HepG2 (cell line): Measurements from ENCODE around the gene SREBF1. TPM values are rescaled to one million over a fixed set of nuclear protein-coding genes. Genes with fewer than 3 reads are reported as not detected.

Experiments used
- ATAC-seq: fragments of 200-7000 bp; cut with Tn5 transposase; 3 replicates; pipeline ENCODE4 v1.9.1; 2020; ENCODE audit warnings: mild to moderate bottlenecking, moderate library complexity
- BruUV-seq: library from RNA; stranded (reverse); fragments of 400-500 nt; replicated peaks from 2 replicates; lab custom pipeline; 2021; lab: Mats Ljungman, UMichigan
- CTCF ChIA-PET: fragments of 300-600 bp; formaldehyde crosslinking; extraction: SDS; loops from one replicate; lab custom pipeline; 2021; ENCODE audit warnings: low total read pairs, inconsistent platforms, low intra/inter-chr PET ratio; lab: Yijun Ruan, JAX
- POLR2A ChIA-PET: fragments of 350-600 bp; sonication (Branson Sonifier 250); formaldehyde crosslinking; loops from one replicate; lab custom pipeline; 2020; ENCODE audit warnings: antibody characterized with exemption, inconsistent platforms; lab: Yijun Ruan, JAX
- DNase-seq: peaks from one replicate; pipeline ENCODE4 v3.0.0-alpha.2; 2015; ENCODE audit warnings: low spot score
- FAIRE-seq: peaks from 3 replicates; lab custom pipeline; 2011; peaks lifted over from hg19 to GRCh38; lab: Jason Lieb, UNC
- H2AFZ ChIP-seq: one replicate; pipeline ENCODE4 v1.6.1; 2011; ENCODE audit warnings: low read length, inconsistent platforms
- H3K27ac ChIP-seq: fragments of 300-600 bp; 3 replicates; pipeline ENCODE4 v1.8.0; 2011; ENCODE audit warnings: mixed run types, mild to moderate bottlenecking, mixed read lengths, low read length, inconsistent platforms; ENCODE audit not compliant: insufficient read depth; ENCODE audit errors: extremely low read length
- H3K27me3 ChIP-seq, 2 experiments: fragments of 200-600 bp in 1 of 2; 2 replicates in 1 of 2; 3 replicates in 1 of 2; pipeline versions ENCODE4 v1.6.0 to v1.8.0; 2011; ENCODE audit warnings: low read length in 2 of 2, mild to moderate bottlenecking in 2 of 2, moderate library complexity in 2 of 2, inconsistent platforms in 1 of 2; ENCODE audit not compliant: insufficient read depth in 2 of 2, control insufficient read depth in 1 of 2
- H3K36me3 ChIP-seq, 2 experiments: fragments of 200-600 bp in 1 of 2; replicated peaks in 1 of 2; 2 replicates in 1 of 2; 3 replicates in 1 of 2; pipeline versions ENCODE4 v1.5.1 to v1.8.0; 2011; ENCODE audit warnings: low read length in 2 of 2, inconsistent platforms in 1 of 2; ENCODE audit not compliant: insufficient read depth in 2 of 2, control insufficient read depth in 1 of 2
- H3K4me1 ChIP-seq: 2 replicates; pipeline ENCODE4 v1.5.1; 2012; ENCODE audit warnings: low read length, inconsistent platforms; ENCODE audit not compliant: insufficient read depth
- H3K4me2 ChIP-seq: 2 replicates; pipeline ENCODE4 v1.6.0; 2011; ENCODE audit warnings: low read depth, low read length, inconsistent platforms
- H3K4me3 ChIP-seq, 3 experiments: fragments of 200-600 bp in 1 of 3; sonication (generic), shearing (Covaris generic) in 1 of 3; replicated peaks in 1 of 3; 2 replicates each; pipeline ENCODE4 v1.5.1; 2011 to 2016; ENCODE audit warnings: low read length in 3 of 3, inconsistent platforms in 2 of 3, low read depth in 2 of 3, mild to moderate bottlenecking in 2 of 3, control low read depth in 1 of 3, mixed read lengths in 1 of 3; ENCODE audit not compliant: insufficient read depth in 1 of 3
- H3K79me2 ChIP-seq: one replicate; pipeline ENCODE4 v1.6.1; 2011; ENCODE audit warnings: low read length, inconsistent platforms; ENCODE audit not compliant: insufficient read depth
- H3K9ac ChIP-seq: 2 replicates; pipeline ENCODE4 v1.6.0; 2011; ENCODE audit warnings: mild to moderate bottlenecking, low read depth, low read length, inconsistent platforms; ENCODE audit not compliant: insufficient read depth
- H3K9me3 ChIP-seq: 2 replicates; pipeline ENCODE4 v1.5.1; 2012; ENCODE audit warnings: mild to moderate bottlenecking, low read length
- H4K20me1 ChIP-seq: 2 replicates; pipeline ENCODE4 v1.6.0; 2011; ENCODE audit warnings: inconsistent platforms, mild to moderate bottlenecking, low read length, moderate library complexity; ENCODE audit not compliant: insufficient read depth
- DRAP1 ChIP-seq: IDR thresholded peaks from 2 replicates; pipeline ENCODE4 v1.6.1; 2016; ENCODE audit warnings: missing genetic modification reagents, missing compliant biosample characterization
- LCORL ChIP-seq, 2 experiments: fragments of 450-650 bp in 1 of 2; sonication (generic) in 1 of 2; formaldehyde crosslinking in 1 of 2; IDR thresholded peaks; 2 replicates each; pipeline versions ENCODE4 v1.5.0 to v1.6.1; 2017 to 2020; ENCODE audit warnings: antibody characterized with exemption in 1 of 2, missing genetic modification reagents in 1 of 2
- SAP130 ChIP-seq: IDR thresholded peaks from 2 replicates; pipeline ENCODE4 v1.6.1; 2016; ENCODE audit warnings: low read depth
- SCMH1 ChIP-seq: sonication (generic); formaldehyde crosslinking; IDR thresholded peaks from 2 replicates; pipeline ENCODE4 v1.9.0; 2021; ENCODE audit warnings: missing genetic modification reagents, mild to moderate bottlenecking, borderline replicate concordance
- SNAPC4 ChIP-seq: sonication (generic); formaldehyde crosslinking; IDR thresholded peaks from 2 replicates; pipeline ENCODE4 v1.4.0; 2020; ENCODE audit warnings: mild to moderate bottlenecking, missing genetic modification reagents
- STAG1 ChIP-seq: sonication (generic); formaldehyde crosslinking; IDR thresholded peaks from 2 replicates; pipeline ENCODE4 v1.4.0; 2020; ENCODE audit warnings: missing genetic modification reagents
- ZBTB33 ChIP-seq: sonication (generic); formaldehyde crosslinking; IDR thresholded peaks from 2 replicates; pipeline ENCODE4 v1.4.0; 2020; ENCODE audit warnings: missing genetic modification reagents
- ZC3H13 ChIP-seq: sonication (generic); formaldehyde crosslinking; IDR thresholded peaks from 2 replicates; pipeline ENCODE4 v1.8.1; 2023; ENCODE audit warnings: mild to moderate bottlenecking, missing genetic modification reagents, moderate library complexity
- ZNF138 ChIP-seq: sonication (generic); formaldehyde crosslinking; IDR thresholded peaks from 2 replicates; pipeline ENCODE4 v1.5.0; 2020; ENCODE audit warnings: mild to moderate bottlenecking, low read depth, missing genetic modification reagents
- ZNF460 ChIP-seq: sonication (generic); formaldehyde crosslinking; IDR thresholded peaks from 2 replicates; pipeline ENCODE4 v1.5.1; 2020; ENCODE audit warnings: missing genetic modification reagents, mild to moderate bottlenecking, borderline replicate concordance
- ZNF510 ChIP-seq: sonication (generic); formaldehyde crosslinking; IDR thresholded peaks from 2 replicates; pipeline ENCODE4 v1.4.0; 2020; ENCODE audit warnings: low read depth, mild to moderate bottlenecking, missing genetic modification reagents
- ZNF562 ChIP-seq: sonication (generic); formaldehyde crosslinking; IDR thresholded peaks from 2 replicates; pipeline ENCODE4 v1.8.0; 2022; ENCODE audit warnings: missing genetic modification reagents, borderline replicate concordance
- ZNF574 ChIP-seq: sonication (generic); formaldehyde crosslinking; IDR thresholded peaks from 2 replicates; pipeline ENCODE4 v1.4.0; 2020; ENCODE audit warnings: missing genetic modification reagents
- WGBS: methylation state at CpG from one replicate; pipeline ENCODE4 v1.1.6; 2017; ENCODE audit warnings: low lambda C conversion rate; 5-methylcytosine and 5-hydroxymethylcytosine counted together
- in situ Hi-C: cut with HindIII; loops from 2 replicates; pipeline ENCODE4 v1.10.0; 2017; ENCODE audit warnings: low pct_unique_long_range_greater_than_20kb; ENCODE audit not compliant: extremely low pct_ligation_motif_present
- intact Hi-C: fragments of 100-400 bp; cut with micrococcal nuclease; formaldehyde crosslinking; loops from one replicate; pipeline ENCODE4 v1.10.0; 2022; ENCODE audit not compliant: unreplicated experiment
- polyA plus RNA-seq, 8 experiments: library from polyadenylated mRNA; depleted of rRNA in 3 of 8; stranded (reverse) in 7 of 8; unstranded in 1 of 8; fragments of >200 nt; fragmentation: Illumina TruSeq in 4 of 8; extraction: Trizol in 4 of 8; gene quantifications; 2 replicates each; pipeline versions ENCODE4 v1.2.1 to v1.2.3, GENCODE V29; 2011 to 2016; ENCODE audit warnings: low read depth in 4 of 8, missing spikeins in 1 of 8, mixed read lengths in 1 of 8; ENCODE audit not compliant: insufficient read depth in 1 of 8
- total RNA-seq, 5 experiments: library from RNA; depleted of rRNA; stranded (reverse); fragments of >200 nt; fragmentation: Illumina TruSeq; extraction: Trizol; gene quantifications; 2 replicates each; pipeline ENCODE4 v1.2.3, GENCODE V29; 2016; ENCODE audit warnings: low read depth in 1 of 5

The SREBF1 gene
- total and polyA plus RNA-seq, 2 of the 13 experiments (the other 11 are each of a cell fraction or from before 2014, with no cell fraction given), result 34.3 to 38.0 TPM

- Histone ChIP-seq H3K36me3 (peaks cover 58 to 80% of the 10 kb centered on the region in 2 experiments), H3K27me3 (no peaks in the 10 kb centered on the region), H3K9me3 (no peaks in the 10 kb centered on the region), H3K4me3 (no peak overlapping the region), H3K4me1 (peaks cover 61% of the 10 kb centered on the region), H2AFZ (no peak overlapping the region), H3K4me2 (no peak overlapping the region), H3K9ac (no peak overlapping the region), H3K27ac (no peak overlapping the region), H4K20me1 (peaks cover 55% of the 10 kb centered on the region), H3K79me2 (peaks cover 41% of the 10 kb centered on the region)
- peak; percentile 78 for DNase-seq
- in situ Hi-C loops, result no loop called here
- intact Hi-C loops, result no loop called here
- no peak for FAIRE-seq
- peak; percentile 48 for ATAC-seq
- ChIA-PET POLR2A (interaction anchor here (1.0 to 1.9 kb wide), 3 partner anchors 11 to 18 kb away, joined by 3 to 4 read pairs (median 4); no protein-coding TSS in a partner anchor), CTCF (no interaction called here)
- 77% methylated on average over 7 of the region's 12 CpGs for WGBS
- no TSS peak for BruUV-seq
- TF ChIP-seq ZNF510 (CRISPR knock-in tag) (no peak), SNAPC4 (CRISPR knock-in tag) (no peak), DRAP1 (CRISPR knock-in tag) (peak; percentile 21; the same call in 1 of the 2 replicates), STAG1 (CRISPR knock-in tag) (0 out of 2 replicates have a peak, but pooled peaks have one; percentile 8), ZNF460 (CRISPR knock-in tag) (no peak), SCMH1 (no peak), LCORL (IDR thresholded peaks at IDR 0.05) (no peak), LCORL (CRISPR knock-in tag; IDR thresholded peaks at IDR 0.05) (peak; percentile 50; the same call in 1 of the 2 replicates), ZNF562 (CRISPR knock-in tag) (no peak), ZBTB33 (CRISPR knock-in tag) (0 out of 2 replicates have a peak, but pooled peaks have one; percentile 33), ZC3H13 (CRISPR knock-in tag) (no peak), ZNF138 (CRISPR knock-in tag) (no peak), SAP130 (CRISPR knock-in tag) (peak; percentile 78), ZNF574 (CRISPR knock-in tag) (0 out of 2 replicates have a peak, but pooled peaks have one; percentile 26)
These were observed 17.2 kb downstream of the SREBF1 start for GRCh38 chr17:17819561-17819995.
